GM04503 (cell line): ENCODE measurements around the gene KIAA2012.
A peak's percentile ranks its signal among the peaks of the same experiment; 100 is the strongest.
"Not testable (repeated sequence)": the region's sequence is repeated elsewhere in the genome, so short reads cannot be mapped to it uniquely, and the experiment has no call there.

ENCODE experiments used
- DNase-seq: peaks from one replicate; pipeline ENCODE4 v3.0.0-alpha.2; 2012; ENCODE audit warnings: low read depth

KIAA2012 gene

GRCh38 chr2:202118168-202118567, 45.1 kb downstream of the KIAA2012 start:
- no peak for DNase-seq

GRCh38 chr2:202120828-202121227, 47.8 kb downstream of the KIAA2012 start:
- DNase-seq: no peak

- no peak for DNase-seq
These were observed 48.6 kb downstream of the KIAA2012 start for GRCh38 chr2:202121532-202122162.

- no peak for DNase-seq
These were observed 49.1 kb downstream of the KIAA2012 start for GRCh38 chr2:202122163-202122540.

- no peak for DNase-seq
These were observed 50.1 kb downstream of the KIAA2012 start for GRCh38 chr2:202122980-202123720.

GRCh38 chr2:202124286-202124685, 51.2 kb downstream of the KIAA2012 start:
- no peak for DNase-seq

DNA sequence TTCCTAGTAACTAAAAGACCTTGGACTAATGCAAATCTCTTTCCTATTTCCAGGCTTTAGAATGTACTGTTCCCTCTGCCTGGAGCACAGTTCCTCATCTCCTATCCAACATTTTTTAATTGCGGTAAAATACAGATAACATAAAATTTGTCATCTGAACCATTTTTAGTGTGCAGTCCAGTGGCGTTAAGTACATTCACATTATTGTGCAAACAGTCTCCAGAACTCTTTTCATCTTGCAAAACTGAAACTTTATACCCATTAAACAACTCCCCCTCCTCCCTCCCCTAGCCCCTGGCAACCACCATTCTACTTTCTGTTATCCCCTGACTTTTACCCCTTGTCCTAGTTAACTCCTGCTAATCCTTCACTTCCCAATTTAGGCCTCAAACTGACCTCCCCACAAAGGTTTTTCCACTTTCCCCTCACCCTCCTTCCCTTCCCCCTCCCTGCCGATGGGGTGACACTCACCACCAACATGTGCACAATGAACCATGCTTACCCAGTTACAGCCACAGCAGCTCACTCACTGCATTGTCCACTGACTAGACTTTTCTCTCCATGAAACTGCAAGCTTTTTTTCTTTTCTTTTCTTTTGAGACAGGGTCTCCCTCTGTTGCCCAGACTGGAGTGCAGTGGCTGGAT, 54.8 kb downstream of the KIAA2012 start:
- no peak for DNase-seq

GRCh38 chr2:202129841-202130240, 56.8 kb downstream of the KIAA2012 start:
- no peak for DNase-seq

DNA sequence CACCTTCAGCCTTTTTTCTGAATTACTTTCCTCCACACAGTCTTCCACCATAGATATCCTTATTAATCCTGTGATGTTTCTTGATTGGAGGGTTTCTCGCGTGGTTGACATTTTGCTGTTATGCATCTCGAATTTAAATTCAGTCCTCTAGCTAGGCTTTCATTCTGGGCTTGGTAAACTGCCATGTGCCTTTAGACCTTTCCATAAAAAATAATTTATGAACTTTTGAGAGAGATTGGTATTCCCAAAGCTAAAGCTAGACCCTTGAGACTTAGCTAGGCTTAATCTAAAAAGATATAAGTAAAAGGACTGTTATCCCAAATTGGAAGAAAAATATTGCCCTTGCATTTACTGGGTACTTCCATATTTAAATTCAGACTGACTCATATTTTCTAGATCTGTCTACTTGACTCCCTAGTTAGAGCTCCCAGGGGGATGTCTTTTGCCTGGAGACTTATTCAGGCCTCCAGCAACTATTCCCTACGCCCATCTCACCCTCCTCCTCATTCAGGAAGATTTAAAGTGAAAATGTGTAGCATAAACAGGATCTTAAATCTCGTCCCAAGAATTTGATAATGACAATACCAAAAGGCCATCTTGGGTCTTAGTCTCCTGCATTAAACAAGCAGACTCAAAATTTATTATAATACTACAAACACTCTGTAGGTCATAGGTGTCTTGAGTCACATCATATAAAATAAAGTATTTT, 60.3 kb downstream of the KIAA2012 start:
- no peak for DNase-seq

- DNase-seq: no peak
These were observed 60.8 kb downstream of the KIAA2012 start for GRCh38 chr2:202133909-202134265.

GRCh38 chr2:202135091-202135874, 62.2 kb downstream of the KIAA2012 start:
- peak; percentile 99 for DNase-seq

DNA sequence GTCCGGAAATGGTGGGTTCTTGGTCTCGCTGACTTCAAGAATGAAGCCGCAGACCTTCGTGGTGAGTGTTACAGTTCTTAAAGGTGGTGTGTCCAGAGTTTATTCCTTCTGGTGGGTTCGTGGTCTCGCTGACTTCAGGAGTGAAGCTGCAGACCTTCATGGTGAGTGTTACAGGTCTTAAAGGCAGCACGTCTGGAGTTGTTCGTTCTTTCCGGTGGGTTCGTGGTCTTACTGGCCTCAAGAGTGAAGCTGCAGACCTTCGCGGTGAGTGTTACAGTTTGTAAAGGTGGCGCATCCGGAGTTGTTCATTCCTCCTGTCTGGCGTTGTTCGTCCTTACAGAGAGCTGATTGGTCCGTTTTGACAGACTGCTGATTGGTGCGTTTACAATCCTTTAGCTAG, 63.0 kb downstream of the KIAA2012 start:
- not testable (repeated sequence) for DNase-seq

DNA sequence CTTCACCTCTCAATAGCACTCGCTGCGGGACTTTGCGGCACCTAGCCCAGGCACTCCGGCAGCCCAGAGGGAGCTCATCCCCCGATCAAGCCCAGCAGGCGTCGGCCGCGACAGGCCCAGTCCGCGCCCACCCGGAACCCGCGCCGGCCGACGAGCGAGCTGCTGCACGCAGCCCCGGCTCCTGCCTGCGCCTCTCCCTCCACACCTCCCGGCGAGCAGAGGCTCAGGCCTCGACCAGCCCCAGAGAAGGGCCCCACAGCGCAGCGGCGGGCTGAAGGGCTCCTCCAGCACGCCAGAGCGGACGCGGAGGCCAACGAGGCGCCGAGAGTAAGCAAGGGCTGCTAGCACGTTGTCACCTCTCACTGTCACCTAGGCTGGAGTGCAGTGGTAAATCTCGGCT, 63.5 kb downstream of the KIAA2012 start:
- no peak for DNase-seq

DNA sequence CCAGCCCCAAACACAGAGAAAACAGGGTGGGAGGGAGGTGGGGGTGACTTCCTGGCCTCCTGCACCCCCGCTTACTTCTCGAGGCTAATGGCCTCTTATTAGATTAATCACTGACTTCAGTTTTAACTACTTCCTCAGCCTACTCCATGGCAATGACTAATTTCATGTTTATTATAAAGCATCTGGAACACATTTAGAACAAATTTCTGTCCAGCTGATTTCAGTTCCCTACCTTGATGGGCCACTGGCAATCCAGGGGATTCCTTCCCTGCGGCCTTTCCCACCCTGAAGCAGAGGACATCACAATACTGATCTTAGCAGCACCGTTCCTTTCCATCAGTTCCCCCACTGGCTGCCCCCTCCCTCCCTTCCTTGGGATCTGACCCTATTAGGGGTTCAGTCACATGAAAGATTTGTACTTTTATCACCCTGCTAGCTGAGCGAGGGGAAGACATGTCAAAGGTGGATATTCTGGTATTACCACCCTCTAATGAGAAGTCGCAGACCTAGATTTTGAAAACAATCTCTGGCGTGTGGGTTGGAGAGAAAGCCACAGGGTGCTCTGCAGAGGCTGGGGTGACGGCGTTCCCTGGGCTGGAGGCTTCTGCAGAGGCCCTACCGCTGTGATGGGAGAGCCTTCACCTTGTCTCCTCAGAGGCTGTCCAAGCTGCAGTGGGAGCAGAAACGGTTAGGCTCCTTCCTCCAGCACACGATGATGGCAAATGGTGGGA, 67.6 kb downstream of the KIAA2012 start:
- DNase-seq: no peak

DNA sequence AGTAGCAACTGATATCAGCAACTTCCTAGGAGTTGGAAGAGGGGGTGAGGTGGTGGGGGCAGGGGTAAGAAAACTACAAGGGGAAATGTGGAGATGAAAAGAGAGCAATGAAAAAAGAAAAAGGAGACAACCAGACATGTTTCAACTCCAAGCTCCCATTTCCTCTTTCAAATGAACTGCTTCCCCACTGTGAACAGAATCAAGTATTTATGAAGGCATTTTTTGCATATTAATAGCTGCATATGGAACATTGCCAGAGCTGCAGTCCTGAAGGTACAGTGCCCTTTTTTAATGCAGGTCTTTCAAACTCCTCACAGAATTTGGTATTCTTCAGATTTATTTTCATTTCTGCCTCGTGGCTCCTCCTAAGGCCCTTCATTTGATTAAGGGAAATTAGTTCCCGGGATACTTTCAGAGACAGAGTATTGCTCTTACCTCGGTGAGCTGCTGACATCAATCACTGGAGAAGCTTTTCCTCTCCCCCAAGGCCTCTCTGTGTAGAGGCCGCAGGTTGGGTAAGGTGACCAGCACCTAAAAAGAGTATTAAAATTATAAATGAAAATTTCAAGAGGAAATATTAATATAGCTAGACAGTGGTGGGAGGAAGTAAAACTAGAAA, 68.4 kb downstream of the KIAA2012 start:
- DNase-seq: no peak

- DNase-seq: no peak
These were observed 69.5 kb downstream of the KIAA2012 start for GRCh38 chr2:202142540-202142939.

- no peak for DNase-seq
These were observed 74.7 kb downstream of the KIAA2012 start for GRCh38 chr2:202147775-202148174.

- DNase-seq: no peak
These were observed 75.6 kb downstream of the KIAA2012 start for GRCh38 chr2:202148515-202149154.

GRCh38 chr2:202149155-202149762, 76.2 kb downstream of the KIAA2012 start:
- DNase-seq: no peak

DNA sequence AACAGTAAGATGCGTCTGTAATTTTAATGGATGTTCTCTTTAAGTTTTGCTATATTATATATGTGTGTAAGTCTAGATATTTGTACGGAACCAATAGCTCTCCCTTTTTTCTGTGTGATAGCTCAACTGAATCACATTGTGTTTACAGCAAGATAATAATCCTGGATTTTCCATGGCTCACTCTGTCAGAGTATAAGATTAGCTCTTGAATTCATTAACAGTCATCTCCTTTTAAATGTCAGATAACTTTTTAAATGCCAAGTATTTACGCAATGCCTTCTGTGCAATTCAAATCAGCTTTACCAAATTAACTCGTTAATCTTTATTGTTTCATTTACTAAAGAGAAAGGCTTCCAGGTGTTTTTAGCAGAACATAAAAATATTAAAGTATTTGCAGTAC, 76.9 kb downstream of the KIAA2012 start:
- no peak for DNase-seq
